ENCODE results near the gene LHX1. TPM values are rescaled to one million over a fixed set of nuclear protein-coding genes. Genes with fewer than 3 reads are reported as not detected.

LHX1 gene
- total RNA-seq, 1 experiment from 2014 or later: 0.35 TPM

GRCh38 chr17:36975922-36976515, 38.7 kb downstream of the LHX1 start:
- Mint-ChIP-seq H3K36me3 (ENCODE audit: insufficient read depth, unreplicated experiment) (no peaks in the 10 kb centered on the region), H3K27me3 (ENCODE audit: unreplicated experiment) (no peaks in the 10 kb centered on the region), H3K9me3 (ENCODE audit: low read depth, unreplicated experiment) (no peaks in the 10 kb centered on the region), H3K4me1 (ENCODE audit: low read depth, unreplicated experiment) (peaks cover 27% of the 10 kb centered on the region), H3K4me3 (ENCODE audit: low read depth, unreplicated experiment) (no peak overlapping the region), H3K27ac (ENCODE audit: unreplicated experiment) (no peak overlapping the region)
- intact Hi-C loops (cut with micrococcal nuclease; ENCODE audit: unreplicated experiment): loop anchor here (10.0 kb wide), 1 partner anchor 191 kb away; no protein-coding TSS in a partner anchor
- CTCF ChIA-PET: interaction anchor here (1.0 kb wide), 1 partner anchor 14 kb away, joined by 3 read pairs; no protein-coding TSS in a partner anchor
- no peak for DNase-seq
- BruUV-seq (replicated peaks): no TSS peak
- TF ChIP-seq CTCF (IDR thresholded peaks at IDR 0.05; ENCODE audit: unreplicated experiment): no peak

- Mint-ChIP-seq H3K4me1 (ENCODE audit: low read depth, unreplicated experiment) (peaks cover 16% of the 10 kb centered on the region), H3K36me3 (ENCODE audit: insufficient read depth, unreplicated experiment) (no peaks in the 10 kb centered on the region), H3K9me3 (ENCODE audit: low read depth, unreplicated experiment) (no peaks in the 10 kb centered on the region), H3K4me3 (ENCODE audit: low read depth, unreplicated experiment) (no peak overlapping the region), H3K27ac (ENCODE audit: unreplicated experiment) (no peak overlapping the region), H3K27me3 (ENCODE audit: unreplicated experiment) (no peaks in the 10 kb centered on the region)
- CTCF ChIA-PET: interaction anchor here (1.0 kb wide), 1 partner anchor 15 kb away, joined by 3 read pairs; no protein-coding TSS in a partner anchor
- intact Hi-C loops (cut with micrococcal nuclease; ENCODE audit: unreplicated experiment): loop anchor here (10.0 kb wide), 1 partner anchor 192 kb away; no protein-coding TSS in a partner anchor
- TF ChIP-seq CTCF (IDR thresholded peaks at IDR 0.05; ENCODE audit: unreplicated experiment): no peak
- no peak for DNase-seq
- BruUV-seq (replicated peaks): no TSS peak
These were observed 39.8 kb downstream of the LHX1 start for GRCh38 chr17:36977066-36977465.

- Mint-ChIP-seq H3K4me3 (ENCODE audit: low read depth, unreplicated experiment) (no peak overlapping the region), H3K27me3 (ENCODE audit: unreplicated experiment) (no peaks in the 10 kb centered on the region), H3K36me3 (ENCODE audit: insufficient read depth, unreplicated experiment) (no peaks in the 10 kb centered on the region), H3K27ac (ENCODE audit: unreplicated experiment) (no peak overlapping the region), H3K4me1 (ENCODE audit: low read depth, unreplicated experiment) (peaks cover 14% of the 10 kb centered on the region), H3K9me3 (ENCODE audit: low read depth, unreplicated experiment) (no peaks in the 10 kb centered on the region)
- no TSS peak for BruUV-seq (replicated peaks)
- no peak for DNase-seq
- CTCF ChIA-PET: no interaction called here
- intact Hi-C loops (cut with micrococcal nuclease; ENCODE audit: unreplicated experiment): loop anchor here (10.0 kb wide), 1 partner anchor 193 kb away; no protein-coding TSS in a partner anchor
- TF ChIP-seq CTCF (IDR thresholded peaks at IDR 0.05; ENCODE audit: unreplicated experiment): no peak
These were observed 40.3 kb downstream of the LHX1 start for GRCh38 chr17:36977568-36977967.

GRCh38 chr17:36978810-36979564, 41.7 kb downstream of the LHX1 start:
- no peak for TF ChIP-seq CTCF (IDR thresholded peaks at IDR 0.05; ENCODE audit: unreplicated experiment)
- H3K4me1 Mint-ChIP-seq (ENCODE audit: low read depth, unreplicated experiment): peaks cover 14% of the 10 kb centered on the region
- H3K27ac Mint-ChIP-seq (ENCODE audit: unreplicated experiment): no peak overlapping the region
- DNase-seq: no peak
- H3K27me3 Mint-ChIP-seq (ENCODE audit: unreplicated experiment): no peaks in the 10 kb centered on the region
- intact Hi-C loops (cut with micrococcal nuclease; ENCODE audit: unreplicated experiment): loop anchor here (10.0 kb wide), 1 partner anchor 194 kb away; no protein-coding TSS in a partner anchor
- CTCF ChIA-PET: interaction anchor here (1.5 kb wide), 1 partner anchor 14 kb away, joined by 3 read pairs; no protein-coding TSS in a partner anchor
- no peaks in the 10 kb centered on the region for H3K9me3 Mint-ChIP-seq (ENCODE audit: low read depth, unreplicated experiment)
- BruUV-seq (replicated peaks): no TSS peak
- no peak overlapping the region for H3K4me3 Mint-ChIP-seq (ENCODE audit: low read depth, unreplicated experiment)
- H3K36me3 Mint-ChIP-seq (ENCODE audit: insufficient read depth, unreplicated experiment): no peaks in the 10 kb centered on the region

All from Calu3 (cell line).